Skeletal muscle tissue (tissue), 4 donors: ENCODE measurements around the gene DOCK9. TPM values are rescaled to one million over a fixed set of nuclear protein-coding genes. Genes with fewer than 3 reads are reported as not detected.
A peak's percentile ranks its signal among the peaks of the same experiment; 100 is the strongest.

Experiments used
- H3K27ac ChIP-seq: one replicate; pipeline ENCODE4 v1.7.0; 2013; ENCODE audit warnings: mild to moderate bottlenecking, low read depth, low read length, inconsistent platforms
- H3K27me3 ChIP-seq, 3 donors: one replicate each; pipeline ENCODE4 v1.7.0; 2013; ENCODE audit warnings: low read length in 3 of 3; ENCODE audit not compliant: control insufficient read depth in 3 of 3, insufficient read depth in 3 of 3
- H3K36me3 ChIP-seq, 3 donors: one replicate each; pipeline ENCODE4 v1.7.0; 2013; ENCODE audit warnings: low read length in 3 of 3; ENCODE audit not compliant: control insufficient read depth in 3 of 3, insufficient read depth in 3 of 3
- H3K4me1 ChIP-seq, 3 donors: one replicate each; pipeline ENCODE4 v1.7.0; 2013; ENCODE audit warnings: low read length in 3 of 3, mild to moderate bottlenecking in 3 of 3; ENCODE audit not compliant: control insufficient read depth in 3 of 3, insufficient read depth in 3 of 3
- H3K4me3 ChIP-seq, 3 donors: one replicate each; pipeline ENCODE4 v1.7.0; 2013; ENCODE audit warnings: low read length in 3 of 3
- H3K9ac ChIP-seq, 3 donors: one replicate each; pipeline ENCODE4 v1.7.0; 2013; ENCODE audit warnings: low read length in 3 of 3, mild to moderate bottlenecking in 3 of 3, moderate library complexity in 2 of 3, low read depth in 1 of 3
- H3K9me3 ChIP-seq, 3 donors: one replicate each; pipeline ENCODE4 v1.7.0; 2013; ENCODE audit warnings: low read length in 3 of 3; ENCODE audit not compliant: control insufficient read depth in 3 of 3
- total RNA-seq: library from RNA; depleted of rRNA; stranded (reverse); fragments of >200 nt; gene quantifications from one replicate; pipeline ENCODE4 v1.2.3, GENCODE V29; 2014
- donor health status: Osteomylitis.

Gene DOCK9
- total RNA-seq, 1 donor from 2014 or later, result 86.6 TPM

DNA sequence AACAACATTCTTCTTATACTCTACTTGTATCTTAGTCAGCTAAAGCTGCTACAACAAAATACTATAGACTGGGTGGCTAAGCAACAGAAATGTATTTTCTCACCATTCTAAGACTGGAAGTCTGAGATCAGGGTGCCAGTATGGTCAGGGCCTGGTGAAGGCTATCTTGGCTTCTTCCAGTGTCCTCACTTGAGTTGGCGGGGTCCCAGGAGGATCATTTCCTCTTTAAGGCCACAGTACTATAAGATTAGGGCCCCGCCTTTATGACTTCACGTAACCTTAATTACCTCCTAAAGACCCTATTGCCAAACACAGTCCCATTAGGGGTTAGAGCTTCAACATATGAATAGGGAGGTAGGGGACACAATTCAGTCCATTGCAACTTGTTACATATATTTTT, 30.7 kb upstream of the DOCK9 start:
- Histone ChIP-seq H3K9me3 (no peaks in the 10 kb centered on the region), H3K4me1 (peaks cover 3 to 10% (median 3%) of the 10 kb centered on the region in 3 donors), H3K27ac (no peak overlapping the region), H3K36me3 (no peaks in the 10 kb centered on the region), H3K4me3 (no peak overlapping the region), H3K27me3 (no peaks in the 10 kb centered on the region), H3K9ac (no peak overlapping the region)

GRCh38 chr13:99007414-99007986, 29.6 kb upstream of the DOCK9 start:
- Histone ChIP-seq H3K9me3 (no peaks in the 10 kb centered on the region), H3K27ac (no peak overlapping the region), H3K4me3 (no peak overlapping the region), H3K36me3 (no peaks in the 10 kb centered on the region), H3K4me1 (peaks cover 3 to 13% (median 6%) of the 10 kb centered on the region in 3 donors), H3K9ac (no peak overlapping the region), H3K27me3 (no peaks in the 10 kb centered on the region)

DNA sequence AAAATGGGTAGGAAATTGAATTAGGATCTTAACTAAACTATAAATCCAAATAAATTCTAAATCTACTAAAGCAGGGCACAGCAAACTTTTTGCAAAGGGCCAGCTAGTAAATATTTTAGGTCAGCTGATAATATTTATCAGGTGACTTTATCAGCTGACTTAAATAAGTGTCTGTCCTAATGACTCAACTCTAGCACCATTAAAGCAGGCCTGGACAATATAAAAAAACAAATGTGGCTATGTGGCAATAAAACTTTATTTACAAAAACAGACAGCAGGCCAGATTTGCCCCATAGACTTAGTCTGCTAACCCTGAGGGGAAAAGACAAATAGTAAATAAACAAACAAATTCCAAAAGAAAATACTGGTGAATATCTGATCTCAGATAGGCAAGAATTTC, 27.7 kb upstream of the DOCK9 start:
- H3K9ac ChIP-seq, result no peak overlapping the region
- H3K4me1 ChIP-seq, result peaks cover 3 to 20% (median 9%) of the 10 kb centered on the region in 3 donors
- H3K27ac ChIP-seq, result no peak overlapping the region
- no peaks in the 10 kb centered on the region for H3K36me3 ChIP-seq
- no peaks in the 10 kb centered on the region for H3K27me3 ChIP-seq
- H3K4me3 ChIP-seq, result no peak overlapping the region
- no peaks in the 10 kb centered on the region for H3K9me3 ChIP-seq

- H3K4me1 ChIP-seq, result peaks cover 3 to 23% (median 9%) of the 10 kb centered on the region in 3 donors
Observed at GRCh38 chr13:99004978-99005377, 27.1 kb upstream of the DOCK9 start.

GRCh38 chr13:99003851-99004471, 26.1 kb upstream of the DOCK9 start:
- Histone ChIP-seq H3K27me3 (no peaks in the 10 kb centered on the region), H3K27ac (no peak overlapping the region), H3K36me3 (no peaks in the 10 kb centered on the region), H3K4me3 (no peak overlapping the region), H3K4me1 (peaks cover 4 to 26% (median 16%) of the 10 kb centered on the region in 3 donors), H3K9me3 (no peaks in the 10 kb centered on the region), H3K9ac (no peak overlapping the region)

More at GRCh38 chr13:99004978-99005377, 27.1 kb upstream of the DOCK9 start:
- H3K9me3 ChIP-seq, result no peaks in the 10 kb centered on the region
- no peaks in the 10 kb centered on the region for H3K36me3 ChIP-seq
- H3K27me3 ChIP-seq, result no peaks in the 10 kb centered on the region
- no peak overlapping the region for H3K4me3 ChIP-seq
- no peak overlapping the region for H3K27ac ChIP-seq
- no peak overlapping the region for H3K9ac ChIP-seq

DNA sequence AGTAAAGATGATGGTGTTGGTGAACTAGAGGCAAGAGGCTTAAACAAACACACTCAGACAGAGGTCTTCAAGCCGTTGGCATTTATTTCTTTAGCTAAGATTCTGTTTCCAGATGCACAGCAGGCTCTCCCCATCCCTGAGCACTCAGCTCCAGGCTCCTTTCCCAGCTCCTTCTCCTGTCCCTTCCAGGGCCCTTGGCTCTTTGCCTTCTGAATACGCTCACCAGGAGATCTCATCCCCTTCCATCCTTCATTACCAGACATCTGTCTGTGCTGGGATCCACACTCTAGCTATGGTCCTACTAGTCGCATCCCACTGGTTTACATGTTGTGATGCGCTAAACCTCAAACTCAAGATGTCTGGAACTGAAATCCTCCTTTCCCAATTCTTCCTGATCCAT, 25.3 kb upstream of the DOCK9 start:
- Histone ChIP-seq H3K27ac (no peak overlapping the region), H3K4me3 (no peak overlapping the region), H3K9ac (no peak overlapping the region), H3K36me3 (no peaks in the 10 kb centered on the region), H3K9me3 (no peaks in the 10 kb centered on the region), H3K27me3 (no peaks in the 10 kb centered on the region), H3K4me1 (peaks cover 10 to 28% (median 23%) of the 10 kb centered on the region in 3 donors)

- no peak overlapping the region for H3K4me3 ChIP-seq
- H3K4me1 ChIP-seq, result peaks cover 13 to 33% (median 29%) of the 10 kb centered on the region in 3 donors
Observed at GRCh38 chr13:99002172-99002710, 24.4 kb upstream of the DOCK9 start.

DNA sequence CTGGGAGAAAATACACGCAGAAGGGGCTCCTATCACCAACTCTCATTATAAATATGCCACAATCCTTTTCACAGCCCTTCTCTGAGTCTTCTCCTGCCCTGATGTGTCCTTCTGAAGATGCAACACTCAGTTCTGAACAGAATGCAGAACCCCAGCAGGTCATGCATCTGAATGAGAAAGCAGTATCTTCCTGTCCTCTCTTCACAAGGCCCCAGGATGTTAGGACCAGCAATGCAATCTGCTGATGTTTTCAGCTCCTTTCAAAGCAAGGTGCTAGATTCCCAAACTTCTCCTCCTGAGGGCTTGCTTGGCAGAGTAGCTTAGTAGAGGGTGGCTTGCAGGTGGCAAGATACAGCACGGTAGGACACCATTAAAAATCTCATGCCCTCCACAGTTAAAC, 22.3 kb upstream of the DOCK9 start:
- Histone ChIP-seq H3K36me3 (no peaks in the 10 kb centered on the region), H3K9ac (no peak overlapping the region), H3K9me3 (no peaks in the 10 kb centered on the region), H3K4me1 (peaks cover 14 to 36% (median 32%) of the 10 kb centered on the region in 3 donors), H3K27ac (no peak overlapping the region), H3K27me3 (no peaks in the 10 kb centered on the region), H3K4me3 (no peak overlapping the region)

More at GRCh38 chr13:99002172-99002710, 24.4 kb upstream of the DOCK9 start:
- H3K27me3 ChIP-seq, result no peaks in the 10 kb centered on the region
- no peak overlapping the region for H3K9ac ChIP-seq
- no peaks in the 10 kb centered on the region for H3K9me3 ChIP-seq
- H3K27ac ChIP-seq, result no peak overlapping the region
- no peaks in the 10 kb centered on the region for H3K36me3 ChIP-seq

DNA sequence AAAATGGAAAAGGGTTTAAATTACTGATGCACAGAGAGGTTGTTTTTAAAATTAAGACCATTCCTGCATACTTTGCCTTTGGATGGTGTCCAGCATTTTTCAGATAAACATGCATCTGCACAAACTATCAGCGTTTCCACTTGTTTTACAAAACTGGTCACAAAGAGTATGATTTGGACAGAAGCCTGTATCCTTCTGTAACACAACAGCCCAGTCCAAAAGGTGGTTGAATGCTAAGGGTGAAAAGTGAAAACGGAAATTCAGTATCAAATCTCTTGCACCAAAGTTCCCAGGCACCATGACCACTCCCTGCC, 21.7 kb upstream of the DOCK9 start:
- H3K27me3 ChIP-seq, result no peaks in the 10 kb centered on the region
- H3K9ac ChIP-seq, result no peak overlapping the region
- no peaks in the 10 kb centered on the region for H3K9me3 ChIP-seq
- H3K4me1 ChIP-seq, result peaks cover 14 to 36% (median 32%) of the 10 kb centered on the region in 3 donors
- peak overlapping the region; percentile 27 for H3K27ac ChIP-seq
- no peaks in the 10 kb centered on the region for H3K36me3 ChIP-seq
- no peak overlapping the region for H3K4me3 ChIP-seq

GRCh38 chr13:98998831-98999638, 21.2 kb upstream of the DOCK9 start:
- Histone ChIP-seq H3K27ac (peak overlapping the region; percentile 27), H3K36me3 (no peaks in the 10 kb centered on the region), H3K27me3 (no peaks in the 10 kb centered on the region), H3K9me3 (no peaks in the 10 kb centered on the region), H3K4me1 (peaks cover 13 to 35% (median 32%) of the 10 kb centered on the region in 3 donors), H3K4me3 (peak overlapping the region in 1 of 3 donors; percentile 19), H3K9ac (no peak overlapping the region)
